HEK293T (cell line): ENCODE results near the gene CLEC16A.

Source experiments
- CTCF ChIA-PET: fragments of 350-600 bp; formaldehyde crosslinking; extraction: SDS; loops from one replicate; lab custom pipeline; 2021; ENCODE audit warnings: antibody characterized with exemption, inconsistent platforms; lab: Yijun Ruan, JAX
- POLR2A ChIA-PET: fragments of 350-600 bp; formaldehyde crosslinking; extraction: SDS; loops from one replicate; lab custom pipeline; 2020; ENCODE audit warnings: antibody characterized with exemption, inconsistent platforms; lab: Yijun Ruan, JAX
- DNase-seq: peaks from one replicate; pipeline ENCODE4 v3.0.0; 2012; ENCODE audit warnings: mixed read lengths; ENCODE audit errors: extremely low spot score
- ARNT ChIP-seq: fragments of 450-650 bp; IDR thresholded peaks from 2 replicates; pipeline ENCODE4 v1.6.1; 2017; ENCODE audit warnings: mild to moderate bottlenecking
- BHLHE40 ChIP-seq: fragments of 450-650 bp; IDR thresholded peaks from 2 replicates; pipeline ENCODE4 v1.6.1; 2016; ENCODE audit warnings: mild to moderate bottlenecking, moderate library complexity, borderline replicate concordance
- CTBP1 ChIP-seq: fragments of 450-650 bp; IDR thresholded peaks from 2 replicates; pipeline ENCODE4 v1.6.1; 2016; ENCODE audit warnings: borderline replicate concordance
- ELF4 ChIP-seq: fragments of 450-650 bp; IDR thresholded peaks from 2 replicates; pipeline ENCODE4 v1.6.1; 2017; ENCODE audit warnings: antibody characterized with exemption
- FOXA1 ChIP-seq: fragments of 450-650 bp; IDR thresholded peaks from 2 replicates; pipeline ENCODE4 v1.6.1; 2016; ENCODE audit warnings: mild to moderate bottlenecking
- FOXK2 ChIP-seq: fragments of 450-650 bp; IDR thresholded peaks from 2 replicates; pipeline ENCODE4 v1.6.1; 2016; ENCODE audit warnings: mild to moderate bottlenecking
- FOXM1 ChIP-seq: fragments of 450-650 bp; IDR thresholded peaks from 2 replicates; pipeline ENCODE4 v1.6.1; 2017; ENCODE audit warnings: mild to moderate bottlenecking, borderline replicate concordance
- HDGF ChIP-seq: fragments of 450-650 bp; IDR thresholded peaks from 2 replicates; pipeline ENCODE4 v1.6.1; 2017; ENCODE audit warnings: antibody characterized with exemption, borderline replicate concordance
- L3MBTL2 ChIP-seq: fragments of 450-650 bp; conservative IDR thresholded peaks from 2 replicates; pipeline ENCODE4 v1.6.1; 2016; ENCODE audit warnings: mild to moderate bottlenecking
- LEF1 ChIP-seq: fragments of 450-650 bp; IDR thresholded peaks from 2 replicates; pipeline ENCODE4 v1.6.1; 2017; ENCODE audit warnings: mild to moderate bottlenecking, borderline replicate concordance
- NFRKB ChIP-seq: fragments of 450-650 bp; IDR thresholded peaks from 2 replicates; pipeline ENCODE4 v1.6.1; 2016; ENCODE audit warnings: mild to moderate bottlenecking, moderate library complexity
- SP1 ChIP-seq: fragments of 450-650 bp; IDR thresholded peaks from 2 replicates; pipeline ENCODE4 v1.6.1; 2017
- SUZ12 ChIP-seq: fragments of 450-650 bp; IDR thresholded peaks from 2 replicates; pipeline ENCODE4 v1.6.1; 2016; ENCODE audit warnings: mild to moderate bottlenecking
- TARDBP ChIP-seq: fragments of 450-650 bp; IDR thresholded peaks from 2 replicates; pipeline ENCODE4 v1.6.1; 2016
- ZNF384 ChIP-seq: fragments of 450-650 bp; IDR thresholded peaks from 2 replicates; pipeline ENCODE4 v1.6.1; 2016
- TF ChIP-seq, protein P1 (sequence below): fragments of 450-650 bp; IDR thresholded peaks from 2 replicates; pipeline ENCODE4 v1.6.1; 2016

CLEC16A gene

GRCh38 chr16:11010575-11011221 lies 66.3 kb downstream of the CLEC16A start:
- TF ChIP-seq FOXM1 (no peak), LEF1 (no peak), BHLHE40 (no peak), FOXA1 (no peak), ZNF384 (no peak), FOXK2 (no peak), TARDBP (no peak), CTBP1 (no peak), ELF4 (no peak), ARNT (no peak), HDGF (no peak), SP1 (no peak), L3MBTL2 (no peak), SUZ12 (no peak)
- POLR2A ChIA-PET: no interaction called here
- CTCF ChIA-PET: no interaction called here
- no peak for DNase-seq

DNA sequence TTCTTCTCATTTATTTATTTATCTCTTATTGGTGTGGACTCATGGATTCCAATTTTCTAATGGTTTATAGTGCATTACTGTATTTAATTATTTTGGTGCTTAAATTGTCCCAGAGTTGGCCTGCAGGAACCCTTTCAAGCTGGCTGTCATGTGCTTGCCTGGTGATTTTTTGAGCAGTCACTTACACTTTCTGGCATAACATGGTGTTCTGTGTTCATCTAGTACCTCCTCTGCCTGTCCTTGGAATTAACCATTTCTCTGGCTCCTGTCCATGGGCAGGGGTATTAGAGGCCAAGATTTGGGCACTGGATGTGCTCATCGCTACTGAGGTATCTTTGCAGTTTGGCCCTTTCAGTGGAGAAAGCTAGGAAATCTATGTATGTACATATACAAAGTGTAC lies 67.0 kb downstream of the CLEC16A start:
- ChIA-PET POLR2A (no interaction called here), CTCF (no interaction called here)
- no peak for DNase-seq
- TF ChIP-seq FOXA1: no peak
- no peak for TF ChIP-seq LEF1
- no peak for TF ChIP-seq ARNT
- TF ChIP-seq, protein P1, sequence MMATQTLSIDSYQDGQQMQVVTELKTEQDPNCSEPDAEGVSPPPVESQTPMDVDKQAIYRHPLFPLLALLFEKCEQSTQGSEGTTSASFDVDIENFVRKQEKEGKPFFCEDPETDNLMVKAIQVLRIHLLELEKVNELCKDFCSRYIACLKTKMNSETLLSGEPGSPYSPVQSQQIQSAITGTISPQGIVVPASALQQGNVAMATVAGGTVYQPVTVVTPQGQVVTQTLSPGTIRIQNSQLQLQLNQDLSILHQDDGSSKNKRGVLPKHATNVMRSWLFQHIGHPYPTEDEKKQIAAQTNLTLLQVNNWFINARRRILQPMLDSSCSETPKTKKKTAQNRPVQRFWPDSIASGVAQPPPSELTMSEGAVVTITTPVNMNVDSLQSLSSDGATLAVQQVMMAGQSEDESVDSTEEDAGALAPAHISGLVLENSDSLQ: no peak
- no peak for TF ChIP-seq ZNF384
- no peak for TF ChIP-seq NFRKB
- TF ChIP-seq SP1: no peak
- no peak for TF ChIP-seq FOXK2
- TF ChIP-seq SUZ12: no peak
- TF ChIP-seq BHLHE40: no peak
- no peak for TF ChIP-seq CTBP1
- no peak for TF ChIP-seq TARDBP
- TF ChIP-seq FOXM1: no peak
- no peak for TF ChIP-seq ELF4
- TF ChIP-seq L3MBTL2: no peak
- TF ChIP-seq HDGF: no peak

DNA sequence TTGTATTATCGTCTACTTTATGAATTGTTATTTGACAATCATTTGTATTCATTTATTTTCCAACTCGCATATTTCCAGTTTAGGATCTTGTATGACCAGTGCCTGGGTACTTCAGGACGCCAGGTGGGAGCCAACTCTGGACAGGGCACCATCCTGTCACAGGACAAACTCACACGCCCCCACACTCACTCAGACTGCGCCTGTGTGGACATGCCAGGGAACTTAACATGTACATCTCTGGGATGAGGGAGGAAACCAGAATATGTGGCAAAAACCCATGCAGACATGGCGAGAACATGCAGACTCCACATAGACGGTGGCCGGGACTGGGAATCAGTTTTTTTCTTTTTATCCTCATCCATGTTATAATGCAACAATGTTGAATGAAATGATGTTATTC lies 68.5 kb downstream of the CLEC16A start:
- ChIA-PET POLR2A (no interaction called here), CTCF (interaction anchor here (0.6 kb wide), 1 partner anchor 629 kb away, joined by 4 read pairs; no protein-coding TSS in a partner anchor)
- TF ChIP-seq, protein P1: no peak
- no peak for TF ChIP-seq FOXK2
- no peak for TF ChIP-seq CTBP1
- TF ChIP-seq FOXM1: no peak
- no peak for TF ChIP-seq SP1
- TF ChIP-seq ZNF384: no peak
- no peak for DNase-seq

GRCh38 chr16:11014136-11014535 lies 69.8 kb downstream of the CLEC16A start:
- ChIA-PET CTCF (no interaction called here), POLR2A (no interaction called here)
- TF ChIP-seq SUZ12 (no peak), FOXK2 (no peak), ELF4 (no peak), SP1 (no peak), TARDBP (no peak), HDGF (no peak), ZNF384 (no peak), NFRKB (no peak)
- DNase-seq: no peak

DNA sequence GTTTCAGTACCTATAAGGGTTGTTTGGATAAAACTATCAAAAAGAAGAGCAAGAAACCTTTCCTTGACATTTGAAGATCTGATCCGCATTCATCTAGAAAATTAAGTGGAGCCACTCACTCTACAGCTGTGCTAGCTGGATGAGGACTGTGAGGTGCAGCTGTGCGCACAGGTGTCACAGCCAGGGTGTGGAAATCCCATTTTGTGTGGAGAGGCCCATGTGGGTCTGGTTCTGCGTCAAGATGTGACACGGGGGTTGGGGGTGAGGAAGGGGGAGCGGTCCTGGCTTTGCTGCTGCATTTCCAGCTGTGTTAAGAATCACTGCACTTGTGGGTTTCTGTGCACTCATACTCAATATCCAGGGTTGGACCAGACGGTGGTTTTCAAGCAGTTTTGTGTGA lies 70.7 kb downstream of the CLEC16A start:
- ChIA-PET CTCF (no interaction called here), POLR2A (no interaction called here)
- TF ChIP-seq CTBP1 (no peak), NFRKB (no peak), ARNT (no peak), SUZ12 (no peak), TARDBP (no peak), ELF4 (no peak)
- TF ChIP-seq, protein P1: no peak
- no peak for DNase-seq

DNA sequence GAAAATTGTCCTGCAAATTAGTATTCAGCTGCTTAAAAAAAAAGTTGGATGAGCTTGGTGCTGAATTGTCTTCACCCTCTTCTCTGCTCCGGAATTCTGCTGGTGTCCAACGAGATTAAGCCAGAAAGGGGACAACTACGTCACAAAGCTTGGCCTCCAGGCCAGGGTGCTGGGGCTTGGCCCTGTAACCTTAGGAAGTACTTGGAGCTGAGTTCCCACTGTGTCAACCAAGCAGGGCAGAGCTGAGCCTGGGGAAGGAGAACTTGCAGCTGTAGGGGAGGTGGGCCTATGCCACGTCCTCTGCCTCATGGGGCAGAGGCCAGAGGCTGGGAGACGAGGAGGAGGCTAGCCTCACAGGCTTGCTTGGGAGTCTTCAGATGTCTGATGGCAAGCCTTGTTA lies 71.2 kb downstream of the CLEC16A start:
- ChIA-PET CTCF (no interaction called here), POLR2A (no interaction called here)
- no peak for DNase-seq
- TF ChIP-seq LEF1: no peak

DNA sequence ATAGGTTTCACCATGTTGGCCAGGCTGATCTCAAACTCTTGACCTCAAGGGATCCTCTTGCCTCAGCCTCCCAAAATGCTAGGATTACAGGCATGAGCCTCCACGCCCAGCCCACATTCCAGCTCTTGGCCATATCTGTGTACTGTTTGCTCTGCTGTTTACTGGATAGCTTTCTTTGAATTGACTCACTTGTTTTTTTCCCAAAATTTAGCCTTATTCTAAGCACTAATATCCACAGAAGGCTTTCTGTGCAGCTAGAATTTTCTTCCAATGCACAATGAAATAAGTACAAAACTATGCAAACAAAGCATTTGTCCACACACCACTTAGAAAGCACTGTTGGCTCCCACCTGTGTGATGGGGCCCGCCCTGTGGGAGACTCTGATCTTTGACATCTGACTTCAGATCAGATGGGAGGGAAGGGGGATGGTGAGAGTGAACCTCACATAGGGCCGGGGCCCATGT lies 72.2 kb downstream of the CLEC16A start:
- DNase-seq: no peak
- ChIA-PET CTCF (no interaction called here), POLR2A (no interaction called here)
- TF ChIP-seq CTBP1: no peak
- TF ChIP-seq HDGF: no peak
- TF ChIP-seq SUZ12: no peak
